T-helper 1 cell (primary cell): ENCODE results near the gene CFAP46.

Source experiments
- DNase-seq, 5 donors: peaks; one replicate each; pipeline ENCODE4 v3.0.0-alpha.2; 2012 to 2020

CFAP46 gene

DNA sequence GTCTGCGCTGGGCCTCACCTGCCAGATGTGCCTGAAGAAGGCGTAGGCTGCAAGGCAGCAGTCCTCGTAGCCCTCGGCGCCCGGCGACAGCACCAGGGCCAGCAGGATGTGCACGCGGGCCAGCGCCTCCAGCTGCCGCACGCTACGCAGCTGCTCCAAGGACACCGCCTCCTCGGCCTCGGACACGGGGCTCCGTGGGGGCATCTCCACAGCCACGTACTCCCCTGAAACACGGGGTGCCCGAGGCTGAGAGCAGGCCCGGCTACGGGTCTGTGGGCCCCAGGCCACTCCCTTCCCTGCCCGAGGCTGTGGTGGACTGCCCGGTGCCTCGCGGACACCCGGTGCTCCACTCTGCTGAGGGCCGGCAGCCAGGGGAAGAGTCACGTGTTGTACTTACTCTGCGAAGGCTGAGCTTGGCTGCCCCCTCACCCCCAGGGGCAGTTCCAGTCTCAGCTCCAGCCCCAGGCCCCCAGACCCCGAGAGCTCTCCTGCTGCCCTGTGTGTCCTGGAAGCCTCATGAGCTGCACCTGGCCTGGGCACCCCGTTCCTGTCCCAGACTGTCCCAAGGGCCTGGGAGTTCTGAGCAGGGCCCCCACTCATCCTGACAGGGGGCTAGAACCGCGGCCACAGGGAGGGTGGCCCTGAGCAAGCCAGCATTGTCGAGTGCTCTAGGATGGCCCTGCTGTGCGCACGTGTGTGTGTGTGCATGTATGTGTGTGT lies 62.8 kb downstream of the CFAP46 start:
- DNase-seq: no peak

DNA sequence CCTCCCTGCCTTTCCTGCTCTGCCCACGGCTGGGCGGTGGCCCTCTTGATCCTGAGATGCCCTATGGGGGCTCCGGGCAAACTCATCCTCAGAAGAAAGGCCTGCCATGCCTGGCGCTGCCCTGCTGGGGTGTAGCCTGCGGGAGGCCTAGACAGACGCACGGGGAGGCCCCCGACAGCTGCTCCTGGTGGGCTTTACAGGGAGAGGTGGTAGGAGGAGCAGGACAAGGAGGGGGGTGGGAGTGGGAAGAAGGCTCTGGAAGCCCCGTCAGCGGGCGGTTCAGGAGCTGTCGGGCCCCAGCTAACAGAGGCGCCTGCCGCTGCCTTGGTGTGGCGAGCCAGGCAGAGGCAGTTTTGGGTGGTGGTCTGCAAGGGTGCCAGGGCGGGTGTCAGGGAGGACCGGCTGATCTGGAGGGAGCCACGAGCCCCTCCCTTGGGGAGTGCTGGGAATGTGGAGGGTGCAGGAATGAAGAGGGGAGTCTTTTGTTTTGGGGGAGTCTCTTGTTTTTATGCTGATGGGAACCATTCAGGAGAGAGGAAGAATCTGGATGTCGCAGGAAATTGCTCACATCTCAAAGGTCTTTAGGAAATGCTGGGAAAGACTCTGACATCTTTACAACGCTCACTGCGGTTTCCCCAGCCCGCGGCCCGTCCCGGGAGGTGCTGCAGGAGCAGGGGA lies 63.5 kb downstream of the CFAP46 start:
- DNase-seq: no peak

DNA sequence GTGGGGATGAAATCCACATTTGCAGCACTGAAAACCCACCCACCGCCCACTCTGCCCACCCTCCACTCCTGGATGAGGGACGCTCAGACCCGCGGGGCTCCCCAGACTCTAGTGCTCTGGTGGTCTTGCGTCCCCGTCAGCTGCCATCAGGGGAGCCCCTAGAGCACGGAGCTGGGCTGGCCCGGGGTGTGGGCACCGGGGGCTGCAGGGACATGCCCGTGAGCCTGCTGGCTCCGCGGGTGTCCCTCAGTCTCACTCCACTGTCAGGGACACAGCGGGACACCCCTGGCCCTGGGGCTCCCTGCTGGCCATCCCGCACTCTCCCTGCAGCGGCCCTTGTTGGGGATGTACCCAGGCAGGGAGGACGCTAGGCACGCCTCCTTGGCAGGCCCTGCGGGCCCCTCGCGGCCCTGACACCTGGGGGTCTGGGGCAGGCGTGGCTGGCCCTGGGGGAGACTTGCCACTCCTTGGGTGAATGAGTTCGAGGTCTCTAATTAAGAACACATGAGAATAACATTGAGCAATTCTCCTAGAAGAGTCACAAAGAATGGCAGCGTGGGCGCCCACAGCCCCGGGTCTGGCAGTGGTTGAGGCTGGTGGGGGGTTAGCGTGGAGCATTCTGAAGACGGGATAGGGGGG lies 64.2 kb downstream of the CFAP46 start:
- no peak for DNase-seq

DNA sequence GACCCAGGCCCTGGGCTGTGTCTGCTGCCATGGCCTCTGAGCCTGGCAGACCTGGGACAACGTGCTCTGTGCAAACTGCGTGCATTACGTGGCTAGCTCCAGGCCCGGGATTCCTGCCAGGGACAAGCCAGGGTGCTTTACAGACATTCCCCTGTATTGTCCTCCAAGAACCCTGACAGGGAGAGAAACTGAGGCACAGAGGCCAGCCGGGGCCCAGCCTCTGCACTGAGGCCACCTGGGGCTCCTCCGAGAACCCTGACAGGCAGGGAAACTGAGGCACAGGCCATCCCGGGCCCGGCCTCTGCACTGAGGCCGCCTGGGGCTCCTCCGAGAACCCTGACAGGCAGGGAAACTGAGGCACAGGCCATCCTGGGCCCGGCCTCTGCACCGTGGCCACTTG lies 64.9 kb downstream of the CFAP46 start:
- DNase-seq: no peak

DNA sequence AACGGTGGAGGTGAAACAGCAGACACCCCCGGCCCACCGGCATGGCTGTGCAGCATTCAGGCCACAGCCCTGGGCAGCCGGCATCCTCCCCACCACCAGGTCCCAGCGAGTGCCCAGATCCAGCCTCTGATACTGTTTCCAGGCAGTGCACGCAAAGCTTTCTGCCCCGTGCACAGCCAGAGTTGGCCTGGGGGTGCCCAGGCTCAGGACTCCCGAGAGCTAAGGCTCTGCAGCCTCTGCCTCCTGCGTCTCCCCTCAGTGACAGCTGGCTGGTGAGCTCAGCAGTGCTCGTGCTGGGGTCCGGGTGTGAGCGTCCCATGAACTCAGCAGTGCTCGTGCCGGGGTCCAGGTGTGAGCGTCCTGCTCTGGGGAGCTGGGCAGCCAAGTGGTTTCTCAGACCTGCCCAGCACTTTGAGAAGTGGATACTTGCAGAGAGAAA lies 65.4 kb downstream of the CFAP46 start:
- no peak for DNase-seq

DNA sequence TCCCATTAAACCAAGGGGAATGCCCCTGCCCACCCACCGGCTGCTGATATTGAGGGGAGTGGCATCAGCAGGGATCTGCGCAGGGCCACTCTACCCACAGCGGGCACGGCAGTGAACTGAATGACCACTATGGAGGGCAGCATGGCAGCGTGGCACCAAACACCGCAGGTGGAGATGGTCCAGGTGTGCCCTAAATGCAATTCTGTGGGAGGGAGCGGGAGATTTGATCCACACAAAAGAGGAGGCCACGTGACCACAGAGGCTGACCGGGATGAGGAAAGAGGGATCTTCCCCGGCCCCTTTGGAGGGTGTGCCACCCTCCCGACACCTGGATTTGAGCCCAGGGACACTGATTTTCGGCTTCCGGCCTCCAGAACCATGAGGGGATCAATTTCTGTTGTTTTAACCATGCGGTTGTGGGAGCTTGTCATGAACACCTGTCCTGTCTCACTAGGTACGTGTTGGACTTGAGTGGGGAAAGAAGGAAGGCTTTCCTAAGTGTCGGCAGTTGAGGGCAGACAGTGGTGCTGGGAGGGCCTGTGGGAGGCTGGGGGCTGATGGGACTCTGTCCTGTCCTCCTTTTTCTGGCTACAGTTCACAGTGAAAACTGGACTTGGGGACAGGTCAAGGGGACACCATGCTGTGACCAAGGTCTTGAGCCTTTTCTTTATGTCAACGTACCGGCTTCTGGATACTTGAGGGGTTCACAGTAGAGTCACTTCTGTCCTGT lies 66.1 kb downstream of the CFAP46 start:
- no peak for DNase-seq

DNA sequence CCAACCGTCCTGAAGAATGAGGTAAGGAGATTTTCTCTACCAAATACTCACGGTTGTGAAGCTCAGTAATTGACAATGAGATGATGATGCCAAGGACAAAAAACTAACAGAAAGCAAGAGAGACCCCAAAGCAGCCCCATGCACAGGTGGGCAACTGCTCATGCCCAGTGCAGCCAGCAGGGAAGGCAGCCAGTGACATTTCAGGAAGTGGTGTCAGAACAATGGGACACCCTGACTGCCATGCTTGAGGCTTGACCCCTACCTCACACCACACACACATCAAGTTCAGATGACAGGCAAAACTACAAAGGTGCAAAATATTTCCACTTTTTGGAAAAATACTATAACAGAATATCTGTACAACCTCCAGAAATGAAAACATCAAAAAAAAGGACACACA lies 66.9 kb downstream of the CFAP46 start:
- DNase-seq: no peak

DNA sequence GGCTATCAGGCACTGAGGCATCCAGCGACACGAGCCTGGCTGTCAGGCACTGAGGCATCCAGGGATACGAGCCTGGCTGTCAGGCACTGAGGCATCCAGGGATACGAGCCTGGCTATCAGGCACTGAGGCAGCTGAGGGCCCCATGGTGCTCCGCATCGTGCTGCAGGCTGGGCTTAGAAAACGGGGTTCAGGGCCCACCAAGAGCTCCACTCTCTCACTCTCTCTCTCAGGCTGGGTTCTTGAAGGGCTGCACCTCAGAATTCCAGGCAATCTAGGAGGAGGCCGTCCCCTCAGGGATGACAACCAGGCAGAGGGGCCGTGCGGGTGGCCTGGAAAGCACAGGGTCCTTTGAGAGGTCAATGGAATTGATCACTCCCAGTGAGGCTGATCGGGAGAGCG lies 69.0 kb downstream of the CFAP46 start:
- DNase-seq: no peak

DNA sequence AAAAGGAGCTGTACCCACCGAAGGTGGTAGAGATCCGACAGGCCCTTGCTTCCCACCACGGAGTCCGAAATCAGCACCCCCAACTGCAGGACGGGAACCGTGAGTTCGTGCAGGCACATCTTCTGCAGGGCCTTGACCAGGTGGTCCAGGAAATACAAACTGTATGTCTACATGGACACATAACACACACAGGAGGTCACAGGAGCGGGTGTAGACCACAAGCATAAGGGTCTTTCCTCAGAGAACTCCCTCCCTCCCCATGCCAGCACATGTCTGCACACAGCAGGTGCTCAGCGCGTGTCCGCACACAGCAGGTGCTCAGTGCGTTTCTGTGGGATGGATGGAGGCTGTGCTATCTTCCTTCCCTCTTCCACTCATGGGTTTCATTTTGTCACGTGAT lies 69.7 kb downstream of the CFAP46 start:
- DNase-seq: no peak

DNA sequence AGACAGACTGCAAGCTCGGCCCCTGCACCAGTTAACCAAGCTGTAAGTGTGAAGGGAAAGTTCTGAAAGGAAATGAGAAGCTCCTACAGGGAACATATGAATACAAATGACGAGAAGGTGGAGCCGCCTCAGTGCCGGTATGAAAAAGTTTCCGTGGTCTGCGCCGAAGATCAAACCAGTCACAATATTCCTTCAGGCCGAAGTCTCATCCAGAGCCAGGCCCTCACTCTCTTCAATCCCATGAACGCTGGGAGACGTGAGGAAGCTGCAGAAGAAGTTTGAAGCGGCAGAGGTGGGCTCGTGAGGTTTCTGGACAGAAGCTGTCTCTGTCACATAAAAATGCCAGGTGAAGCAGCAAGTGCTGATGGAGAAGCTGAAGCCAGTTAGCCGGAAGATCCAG lies 71.9 kb downstream of the CFAP46 start:
- DNase-seq: no peak

DNA sequence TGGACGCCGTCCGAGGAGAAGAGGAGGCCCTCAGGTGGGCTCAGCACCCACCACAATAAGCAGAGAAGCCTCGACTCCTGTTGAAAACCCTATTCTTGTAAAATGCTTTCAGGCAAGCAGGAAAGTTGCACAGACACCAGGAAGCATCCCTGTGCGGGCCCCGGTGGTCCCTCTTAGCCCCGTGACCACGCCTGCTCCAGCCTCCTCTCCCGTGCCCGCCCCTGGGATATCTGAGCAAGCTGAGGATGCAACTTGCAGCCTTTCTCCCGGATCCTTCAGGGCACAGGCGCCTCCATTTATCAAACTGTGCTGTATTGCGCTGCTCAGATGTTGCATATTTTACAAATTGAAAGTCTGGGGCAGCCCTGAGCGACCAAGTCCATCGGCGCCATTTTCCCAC lies 72.7 kb downstream of the CFAP46 start:
- no peak for DNase-seq

DNA sequence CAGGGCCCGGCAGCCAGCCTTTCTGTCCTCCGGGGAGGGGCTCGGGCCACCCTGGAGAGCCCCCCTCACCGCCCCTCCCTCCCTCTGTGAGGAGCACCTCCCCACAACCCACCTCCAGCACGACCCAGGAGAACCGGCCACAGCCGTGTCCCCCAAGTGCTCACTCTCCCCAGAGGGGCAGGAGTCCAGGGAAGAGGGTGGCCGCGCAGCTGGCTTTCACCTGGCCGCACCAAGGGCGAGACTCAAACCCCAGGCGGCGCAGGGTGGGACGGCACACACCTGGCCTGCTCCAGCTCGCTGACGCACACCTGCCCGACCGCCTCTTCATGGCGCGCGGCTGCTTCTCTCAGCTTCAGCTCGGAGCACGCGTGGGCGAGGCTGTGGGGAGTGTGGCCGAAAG lies 73.4 kb downstream of the CFAP46 start:
- no peak for DNase-seq

DNA sequence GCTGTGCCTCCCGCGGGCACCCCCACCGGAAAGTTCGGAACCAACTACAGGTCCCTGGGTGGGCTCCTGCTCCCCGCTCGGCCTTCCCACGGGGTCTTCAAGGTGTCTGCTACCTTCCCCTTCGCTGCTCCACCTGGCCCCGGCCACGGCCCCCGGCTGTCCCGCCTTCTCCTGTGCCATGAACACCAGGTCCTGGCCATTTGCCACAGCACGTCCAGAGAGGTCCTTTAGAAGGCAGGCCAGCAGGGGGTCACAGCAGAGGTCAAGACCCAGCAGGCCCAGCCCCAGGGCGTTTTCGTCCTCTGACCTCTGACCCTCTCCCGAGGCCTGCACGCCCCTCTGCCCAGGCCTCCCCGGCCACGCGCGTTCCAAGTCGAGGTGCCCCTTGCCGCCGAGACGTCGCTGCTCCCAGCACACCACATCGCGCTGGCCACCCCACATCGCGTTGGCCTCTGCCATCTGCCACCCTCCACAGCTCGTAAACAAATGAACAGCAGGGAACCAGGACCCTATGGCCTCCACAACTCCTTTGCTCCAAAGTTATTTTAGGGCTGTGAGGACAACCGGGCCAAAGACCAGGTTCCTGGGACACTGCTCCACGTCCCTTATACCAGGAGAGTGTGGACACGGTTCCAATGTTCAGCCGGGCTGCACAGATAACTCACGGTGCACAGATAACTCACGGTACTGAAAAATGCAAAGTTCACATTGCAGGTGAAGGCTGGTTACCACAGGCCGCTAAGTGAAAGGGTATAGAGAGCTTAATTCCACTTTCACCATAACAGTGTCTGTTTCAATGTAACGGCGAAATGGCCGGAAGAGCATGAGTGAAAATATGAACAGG lies 74.3 kb downstream of the CFAP46 start:
- no peak for DNase-seq

DNA sequence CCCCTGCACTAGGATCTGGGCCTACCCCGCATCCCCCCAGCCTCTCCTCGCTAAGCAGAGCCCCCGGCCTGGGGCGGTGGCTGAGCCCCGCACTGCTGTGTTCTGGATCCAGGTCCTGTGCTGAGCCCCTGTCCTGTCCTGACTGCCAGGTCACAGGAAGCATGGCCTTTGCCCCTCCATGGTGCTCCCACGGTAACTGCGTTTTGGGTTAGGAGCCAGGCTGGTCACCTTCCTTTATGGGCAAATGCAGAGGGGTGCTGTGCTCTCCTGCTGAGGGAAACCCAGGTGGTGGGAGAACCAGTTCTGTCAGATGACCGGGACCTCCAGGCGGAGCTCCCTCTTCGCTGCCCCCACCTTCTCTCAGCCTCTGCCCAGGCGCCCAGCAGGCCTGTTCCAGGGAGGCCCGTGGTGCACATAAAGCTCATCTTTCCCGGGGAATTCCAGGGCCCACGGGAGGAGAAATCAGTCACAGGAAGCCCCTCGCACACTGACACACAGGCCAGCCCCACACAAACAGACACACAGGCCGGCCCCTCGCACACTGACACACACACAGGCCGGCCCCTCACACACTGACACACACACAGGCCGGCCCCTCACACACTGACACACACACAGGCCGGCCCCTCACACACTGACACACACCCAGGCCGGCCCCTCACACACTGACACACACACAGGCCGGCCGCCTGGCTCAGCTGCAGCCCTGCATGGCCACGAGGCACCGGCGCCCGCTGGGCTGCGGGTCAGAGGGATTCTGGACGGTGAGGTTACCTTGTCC lies 75.6 kb downstream of the CFAP46 start:
- no peak for DNase-seq

DNA sequence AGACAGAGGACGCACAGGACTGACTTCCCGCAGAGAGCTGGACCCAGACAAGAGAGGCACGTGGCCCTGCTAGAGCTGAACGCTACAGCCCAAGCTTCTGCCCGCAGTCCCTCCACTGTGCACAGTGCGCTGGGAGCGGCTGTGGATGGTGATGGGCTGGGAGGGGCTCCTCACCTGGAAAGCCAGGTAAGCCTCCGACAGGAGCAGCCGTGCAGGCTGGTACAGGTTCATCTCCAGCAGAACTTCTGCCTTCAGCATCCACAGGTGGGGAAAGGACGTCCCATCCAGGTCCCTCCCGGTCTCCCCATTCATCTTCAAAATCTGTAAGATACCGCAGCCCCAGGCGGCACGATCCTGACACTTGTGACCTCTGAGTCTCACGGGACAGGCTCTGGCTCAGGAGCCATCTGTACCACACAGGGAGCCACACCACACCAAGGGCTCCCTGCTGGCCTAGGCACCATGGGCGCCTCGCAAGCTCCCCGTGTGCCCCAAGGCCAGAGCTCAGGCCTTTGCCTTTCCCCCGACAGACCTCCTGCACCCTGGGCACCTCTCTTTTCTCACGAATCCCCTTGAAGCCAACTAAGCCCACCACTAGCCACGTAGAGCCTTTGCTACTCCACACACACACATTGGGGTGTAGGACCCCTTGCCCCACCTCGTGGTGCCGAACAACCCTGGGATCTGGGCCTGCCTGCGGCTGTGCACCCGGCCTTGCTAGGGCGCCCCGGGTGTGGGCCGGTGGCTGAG lies 76.3 kb downstream of the CFAP46 start:
- DNase-seq: no peak

DNA sequence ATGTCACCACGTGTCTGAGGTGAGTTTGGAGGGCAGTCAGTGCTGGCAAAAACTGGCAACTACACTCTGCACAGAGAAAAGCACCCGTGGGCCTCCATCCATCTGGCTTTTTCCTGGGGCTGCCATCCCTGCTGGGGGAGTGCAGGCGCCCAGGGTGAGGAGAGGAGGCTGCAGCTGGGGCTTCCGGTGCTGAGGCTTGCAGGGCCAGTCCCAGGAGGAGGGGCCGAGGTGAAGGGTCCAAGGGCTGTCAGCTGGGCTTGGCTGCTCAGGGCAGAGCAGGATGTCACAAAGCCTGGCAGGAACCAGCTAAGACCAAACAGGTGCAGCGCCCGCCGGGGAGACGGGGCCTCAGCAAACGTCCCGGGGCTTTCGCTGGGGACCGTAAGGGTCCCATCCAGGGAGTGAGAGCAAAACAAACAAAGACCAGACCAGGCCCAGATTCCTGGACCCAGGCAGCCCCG lies 77.2 kb downstream of the CFAP46 start:
- no peak for DNase-seq

DNA sequence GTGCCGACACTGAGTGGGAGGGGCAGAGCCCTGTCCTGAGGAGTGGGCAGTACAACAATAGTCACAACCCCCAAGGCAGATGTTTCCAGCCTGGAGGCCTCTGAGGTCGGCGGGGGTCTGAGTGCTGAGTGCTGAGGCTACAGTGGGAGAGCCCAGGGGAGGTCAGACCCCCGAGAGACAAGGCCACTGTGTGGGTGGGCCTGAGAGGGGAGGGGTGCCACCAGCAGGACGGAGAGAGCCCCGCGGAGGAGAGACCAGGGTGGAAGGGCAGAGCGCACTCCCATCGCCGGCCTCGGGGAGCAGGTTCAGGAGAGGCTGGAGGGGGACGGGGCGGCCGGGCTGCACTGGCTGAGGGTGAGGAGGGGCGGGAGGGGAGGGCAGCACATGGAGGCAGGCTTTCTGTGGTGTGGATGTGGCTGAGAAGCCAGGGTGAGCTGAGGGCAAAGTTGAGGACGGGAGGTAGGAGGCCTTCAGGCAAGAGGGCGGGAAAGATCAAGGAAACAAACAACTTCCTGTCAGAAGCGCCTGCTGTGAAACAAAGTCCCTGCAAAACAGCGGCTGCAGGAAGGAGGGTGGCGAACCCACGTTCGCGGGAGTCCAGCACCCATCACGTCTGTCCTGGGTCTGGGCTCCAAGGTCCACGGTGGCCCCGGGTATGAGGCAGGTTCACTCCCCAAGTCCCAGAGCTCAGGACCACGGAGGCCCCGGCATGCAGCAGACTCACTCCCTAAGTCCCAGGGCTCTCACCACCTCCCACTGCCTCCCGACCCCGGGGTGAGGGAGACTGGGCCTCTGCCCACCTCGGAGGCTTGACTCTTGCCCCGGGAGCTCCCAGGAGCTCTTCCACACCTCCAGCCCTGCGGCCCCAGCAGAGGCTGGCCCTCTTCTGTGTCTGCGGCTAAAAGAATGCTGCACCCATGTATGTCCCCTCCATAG lies 79.6 kb downstream of the CFAP46 start:
- no peak for DNase-seq

DNA sequence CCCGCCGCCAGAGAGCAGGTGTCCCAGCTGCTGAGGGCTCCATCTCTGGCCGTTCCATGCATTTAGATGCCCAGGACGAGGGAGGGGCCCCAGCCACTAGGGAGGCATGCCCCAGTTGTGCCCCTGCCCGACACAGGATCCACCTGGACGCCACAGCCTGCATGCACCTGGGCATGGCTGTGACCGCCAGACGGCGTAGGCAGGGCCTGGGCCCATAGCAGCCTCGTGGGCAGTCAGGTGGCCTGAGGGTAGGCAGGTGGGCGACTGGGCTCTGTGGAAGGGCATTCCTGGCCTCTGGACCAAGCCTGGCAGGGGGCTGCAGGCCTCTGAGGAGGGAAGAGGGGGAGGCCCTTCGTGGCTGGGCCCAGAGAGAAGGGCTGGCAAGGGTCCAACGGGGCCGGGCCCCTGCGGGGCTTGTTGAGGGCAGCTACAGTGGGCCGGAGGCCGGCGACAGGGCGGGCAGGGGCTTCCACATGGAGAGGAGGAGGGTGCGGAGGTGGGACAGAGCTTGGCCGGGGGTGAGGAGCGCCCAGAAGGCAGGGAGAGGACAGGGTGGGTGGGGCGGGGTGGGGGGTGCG lies 80.4 kb downstream of the CFAP46 start:
- DNase-seq: no peak

DNA sequence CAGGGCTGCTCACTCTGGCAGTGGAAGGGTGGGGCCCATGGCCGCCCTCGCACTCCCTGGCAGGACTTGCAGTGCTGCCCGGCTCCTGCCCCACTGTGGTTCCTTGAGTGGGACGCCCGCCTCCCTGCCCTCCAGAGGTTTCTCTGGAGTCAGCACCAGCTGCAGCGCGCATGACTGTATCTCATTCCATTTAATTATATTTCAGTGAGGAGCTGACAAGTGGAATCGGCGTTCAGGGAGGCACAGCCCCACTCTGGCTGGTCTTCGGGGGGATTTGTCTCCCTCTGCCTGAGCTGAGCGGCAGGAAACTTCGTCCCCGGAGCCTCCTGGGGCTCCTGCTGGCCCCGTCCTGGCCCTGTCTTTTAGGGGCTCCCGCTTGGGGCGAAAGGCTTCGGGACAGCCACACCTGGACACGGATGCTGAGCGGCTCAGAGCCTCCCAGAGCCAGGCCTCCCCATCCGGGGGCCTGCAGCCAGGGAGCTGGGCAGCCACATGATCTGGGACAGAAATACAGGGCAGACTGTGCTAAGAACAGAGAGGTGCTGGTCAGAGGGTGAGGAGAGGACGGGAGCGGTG lies 81.2 kb downstream of the CFAP46 start:
- DNase-seq: no peak
